Stromal cell of bone marrow (primary cell): ENCODE results near the gene PPP2R5C.
A peak's percentile ranks its signal among the peaks of the same experiment; 100 is the strongest.
"Not testable (repeated sequence)": the region's sequence is repeated elsewhere in the genome, so short reads cannot be mapped to it uniquely, and the experiment has no call there.

Experiments used
- DNase-seq: peaks from one replicate; pipeline ENCODE4 v3.0.0-alpha.2; 2012; ENCODE audit warnings: low read depth

The PPP2R5C gene

GRCh38 chr14:101781240-101782061, 19.9 kb downstream of the PPP2R5C start:
- no peak for DNase-seq

GRCh38 chr14:101783260-101784016, 21.9 kb downstream of the PPP2R5C start:
- DNase-seq, result no peak

- DNase-seq, result no peak
Measured at GRCh38 chr14:101784631-101785030, 23.1 kb downstream of the PPP2R5C start.

- DNase-seq, result no peak
Measured at GRCh38 chr14:101788016-101788635, 26.6 kb downstream of the PPP2R5C start.

GRCh38 chr14:101789222-101789621, 27.7 kb downstream of the PPP2R5C start:
- no peak for DNase-seq

- no peak for DNase-seq
Measured at GRCh38 chr14:101790232-101790631, 28.7 kb downstream of the PPP2R5C start.

- peak; percentile 65 for DNase-seq
Measured at GRCh38 chr14:101791919-101792572, 30.5 kb downstream of the PPP2R5C start.

GRCh38 chr14:101796016-101796415, 34.5 kb downstream of the PPP2R5C start:
- no peak for DNase-seq

GRCh38 chr14:101796479-101796878, 35.0 kb downstream of the PPP2R5C start:
- no peak for DNase-seq

- DNase-seq, result no peak
Measured at GRCh38 chr14:101797856-101798255, 36.3 kb downstream of the PPP2R5C start.

GRCh38 chr14:101804373-101804772, 42.9 kb downstream of the PPP2R5C start:
- DNase-seq, result not testable (repeated sequence)

GRCh38 chr14:101806252-101806651, 44.7 kb downstream of the PPP2R5C start:
- DNase-seq, result not testable (repeated sequence)

- DNase-seq, result no peak
Measured at GRCh38 chr14:101808020-101808641, 46.6 kb downstream of the PPP2R5C start.

GRCh38 chr14:101808894-101809670, 47.6 kb downstream of the PPP2R5C start:
- no peak for DNase-seq

GRCh38 chr14:101809671-101810514, 48.4 kb downstream of the PPP2R5C start:
- DNase-seq, result peak; percentile 93

GRCh38 chr14:101810897-101811621, 49.5 kb downstream of the PPP2R5C start:
- DNase-seq, result peak; percentile 52

- DNase-seq, result no peak
Measured at GRCh38 chr14:101812071-101812470, 50.6 kb downstream of the PPP2R5C start.

- DNase-seq, result no peak
Measured at GRCh38 chr14:101813171-101813759, 51.8 kb downstream of the PPP2R5C start.

GRCh38 chr14:101813833-101814232, 52.3 kb downstream of the PPP2R5C start:
- DNase-seq, result no peak
